Measurements from ENCODE around the gene CCL20.

CCL20 gene

DNA sequence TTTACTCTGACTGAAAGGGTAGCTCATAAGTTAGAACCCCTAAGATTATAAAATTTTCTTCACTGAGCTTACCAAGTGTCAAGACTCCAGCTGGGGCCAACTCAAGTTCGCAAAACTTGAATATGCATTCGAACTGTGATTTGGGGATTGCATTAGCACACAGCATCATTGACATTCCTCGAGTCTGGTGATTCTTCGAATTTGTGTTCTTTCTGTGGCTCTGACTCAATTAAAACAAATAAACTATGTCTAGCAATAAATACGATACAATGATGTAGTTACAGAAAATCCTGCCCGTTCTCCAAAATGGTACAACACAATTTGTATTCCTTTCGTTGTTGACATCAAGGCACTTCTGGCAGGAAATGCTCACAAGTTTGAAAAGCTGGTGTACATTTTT, 11.1 kb downstream of the CCL20 start:
- TF ChIP-seq ZFX (IDR thresholded peaks at IDR 0.05), result no peak
- TF ChIP-seq, protein P1, sequence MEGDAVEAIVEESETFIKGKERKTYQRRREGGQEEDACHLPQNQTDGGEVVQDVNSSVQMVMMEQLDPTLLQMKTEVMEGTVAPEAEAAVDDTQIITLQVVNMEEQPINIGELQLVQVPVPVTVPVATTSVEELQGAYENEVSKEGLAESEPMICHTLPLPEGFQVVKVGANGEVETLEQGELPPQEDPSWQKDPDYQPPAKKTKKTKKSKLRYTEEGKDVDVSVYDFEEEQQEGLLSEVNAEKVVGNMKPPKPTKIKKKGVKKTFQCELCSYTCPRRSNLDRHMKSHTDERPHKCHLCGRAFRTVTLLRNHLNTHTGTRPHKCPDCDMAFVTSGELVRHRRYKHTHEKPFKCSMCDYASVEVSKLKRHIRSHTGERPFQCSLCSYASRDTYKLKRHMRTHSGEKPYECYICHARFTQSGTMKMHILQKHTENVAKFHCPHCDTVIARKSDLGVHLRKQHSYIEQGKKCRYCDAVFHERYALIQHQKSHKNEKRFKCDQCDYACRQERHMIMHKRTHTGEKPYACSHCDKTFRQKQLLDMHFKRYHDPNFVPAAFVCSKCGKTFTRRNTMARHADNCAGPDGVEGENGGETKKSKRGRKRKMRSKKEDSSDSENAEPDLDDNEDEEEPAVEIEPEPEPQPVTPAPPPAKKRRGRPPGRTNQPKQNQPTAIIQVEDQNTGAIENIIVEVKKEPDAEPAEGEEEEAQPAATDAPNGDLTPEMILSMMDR (conservative IDR thresholded peaks at IDR 0.05), result no peak
- H3K27ac ChIP-seq, result no peak overlapping the region

DNA sequence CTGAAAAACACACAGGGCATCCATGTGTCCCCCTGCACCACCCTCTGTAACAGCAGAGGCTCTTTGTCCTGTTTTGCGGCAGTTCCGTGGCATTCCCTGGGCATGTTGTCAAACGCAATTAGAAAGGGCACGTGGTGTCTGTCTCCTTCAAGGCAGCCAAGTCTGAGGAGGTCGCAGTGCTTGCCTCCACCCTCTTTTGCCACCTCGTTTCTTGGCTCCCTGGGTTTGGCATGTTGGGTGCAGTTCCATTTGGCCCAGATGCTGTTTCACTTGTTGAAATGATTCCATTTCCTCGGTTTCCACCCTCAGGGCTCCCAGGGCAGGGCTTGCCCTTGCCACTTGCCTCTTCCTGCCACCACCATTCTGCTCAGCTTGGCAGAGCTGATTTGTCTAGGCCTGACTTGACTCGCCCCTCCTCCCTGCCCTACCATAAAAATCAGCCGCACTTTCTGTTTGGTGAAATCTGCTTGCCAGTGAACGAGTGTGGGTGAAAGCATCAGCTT, 12.4 kb downstream of the CCL20 start:
- TF ChIP-seq, protein P1 (conservative IDR thresholded peaks at IDR 0.05), result no peak
- no peak for TF ChIP-seq ZFX (IDR thresholded peaks at IDR 0.05)
- no peak overlapping the region for H3K27ac ChIP-seq

DNA sequence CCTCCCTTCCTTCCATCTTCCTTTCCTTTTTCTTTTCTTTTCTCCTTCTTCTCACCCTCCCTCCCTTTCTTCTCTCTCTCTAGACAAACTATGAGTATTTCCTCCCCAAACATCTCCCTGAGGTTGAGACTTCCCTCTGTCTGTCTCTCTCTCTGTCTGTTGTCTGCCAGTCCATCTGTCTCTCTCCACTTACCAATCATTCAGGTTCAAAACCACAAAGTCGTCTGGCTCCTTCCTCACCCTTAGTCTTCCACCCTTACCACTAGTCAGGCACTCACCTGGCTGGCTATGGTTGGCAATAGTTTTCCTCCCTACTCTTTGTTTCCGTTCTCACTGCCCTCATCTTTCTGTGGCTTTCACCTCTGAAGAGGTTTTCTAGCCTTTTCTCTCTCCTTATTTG, 12.9 kb downstream of the CCL20 start:
- TF ChIP-seq, protein P1 (conservative IDR thresholded peaks at IDR 0.05), result no peak
- TF ChIP-seq ZFX (IDR thresholded peaks at IDR 0.05), result no peak
- no peak overlapping the region for H3K27ac ChIP-seq

DNA sequence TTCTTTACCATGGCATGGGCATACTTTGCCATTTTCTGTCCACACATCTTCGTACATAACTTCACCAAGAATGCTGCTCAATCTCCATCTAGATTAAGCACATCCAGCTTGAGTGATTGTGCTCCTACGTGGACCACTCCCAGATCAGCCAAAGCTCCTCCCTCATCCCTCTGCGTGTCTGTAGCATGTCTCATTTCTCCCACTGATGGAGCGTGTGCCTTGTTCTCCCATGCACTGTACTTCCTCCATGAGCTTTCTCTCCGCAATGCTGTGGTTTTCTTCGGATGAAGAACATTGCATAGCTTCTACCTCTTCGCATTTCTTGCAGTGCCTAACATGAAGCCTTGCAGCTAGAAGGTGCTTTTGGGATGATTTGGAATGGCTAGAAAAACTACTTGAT, 13.5 kb downstream of the CCL20 start:
- no peak overlapping the region for H3K27ac ChIP-seq
- TF ChIP-seq ZFX (IDR thresholded peaks at IDR 0.05), result no peak
- TF ChIP-seq, protein P1 (conservative IDR thresholded peaks at IDR 0.05), result no peak

- TF ChIP-seq, protein P1 (conservative IDR thresholded peaks at IDR 0.05), result no peak
- TF ChIP-seq ZFX (IDR thresholded peaks at IDR 0.05), result no peak
- H3K27ac ChIP-seq, result no peak overlapping the region
These were observed 14.9 kb downstream of the CCL20 start for GRCh38 chr2:227828477-227828912.

DNA sequence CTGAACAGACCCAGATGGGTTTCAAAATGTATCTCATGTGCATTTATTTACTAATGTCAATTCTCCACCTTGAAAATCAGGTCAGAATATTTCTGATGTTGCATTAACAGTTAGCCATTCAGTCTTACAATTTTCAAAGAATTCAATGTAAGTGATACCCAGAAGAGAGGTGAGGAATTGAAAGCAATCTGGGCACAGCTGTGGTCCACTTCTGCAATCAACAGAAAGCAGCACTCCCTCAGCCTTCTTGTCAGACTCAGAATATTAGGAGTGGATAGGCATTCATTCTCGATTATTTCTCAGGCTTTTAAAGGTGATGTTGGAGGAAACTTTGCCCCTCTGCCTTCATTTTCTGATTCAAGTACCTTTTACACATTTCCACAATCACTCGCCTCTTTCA, 15.7 kb downstream of the CCL20 start:
- TF ChIP-seq, protein P1 (conservative IDR thresholded peaks at IDR 0.05), result no peak
- no peak for TF ChIP-seq ZFX (IDR thresholded peaks at IDR 0.05)
- H3K27ac ChIP-seq, result no peak overlapping the region

- TF ChIP-seq ZFX (IDR thresholded peaks at IDR 0.05), result no peak
- TF ChIP-seq, protein P1 (conservative IDR thresholded peaks at IDR 0.05), result no peak
- H3K27ac ChIP-seq, result no peak overlapping the region
These were observed 20.8 kb downstream of the CCL20 start for GRCh38 chr2:227834423-227834822.

Measured in C4-2B (cell line).